Transverse colon (tissue), 4 donors: ENCODE results near the gene BEST2. TPM values are rescaled to one million over a fixed set of nuclear protein-coding genes. Genes with fewer than 3 reads are reported as not detected.

Experiments used
- DNase-seq: peaks from one replicate; pipeline ENCODE4 v3.0.0-alpha.2; 2019
- H3K27ac ChIP-seq, 4 donors: fragments of 200-600 bp; sonication (generic); 2 replicates each; pipeline ENCODE4 v1.5.1; 2016 to 2018; ENCODE audit warnings: inconsistent platforms in 4 of 4
- H3K27me3 ChIP-seq: fragments of 200-600 bp; sonication (generic); 2 replicates; pipeline ENCODE4 v1.5.1; 2017; ENCODE audit warnings: inconsistent platforms
- H3K36me3 ChIP-seq, 4 donors: fragments of 200-600 bp; sonication (generic); 2 replicates each; pipeline ENCODE4 v1.5.1; 2017 to 2019; ENCODE audit warnings: inconsistent platforms in 4 of 4
- H3K4me1 ChIP-seq, 4 donors: fragments of 200-600 bp; sonication (generic); 2 replicates each; pipeline ENCODE4 v1.5.1; 2017 to 2020; ENCODE audit warnings: inconsistent platforms in 4 of 4
- H3K4me3 ChIP-seq, 4 donors: fragments of 200-600 bp; sonication (generic); 1 replicate in 1 of 4; 2 replicates in 3 of 4; pipeline versions ENCODE4 v1.5.1 to v1.6.1; 2017 to 2019; ENCODE audit warnings: inconsistent platforms in 4 of 4
- H3K9me3 ChIP-seq, 2 donors: fragments of 200-600 bp; sonication (generic); 2 replicates each; pipeline ENCODE4 v1.5.1; 2017 to 2019; ENCODE audit warnings: inconsistent platforms in 2 of 2
- EP300 ChIP-seq: sonication (generic); formaldehyde crosslinking; IDR thresholded peaks from one replicate; pipeline ENCODE4 v1.6.1; 2017; ENCODE audit warnings: antibody characterized with exemption, low read depth
- POLR2A ChIP-seq: fragments of 450-650 bp; IDR thresholded peaks from one replicate; pipeline ENCODE4 v1.6.1; 2016; ENCODE audit warnings: antibody characterized with exemption, mild to moderate bottlenecking, moderate library complexity
- POLR2AphosphoS5 ChIP-seq, 3 donors: sonication (generic); formaldehyde crosslinking; IDR thresholded peaks; one replicate each; pipeline ENCODE4 v1.6.1; 2016; ENCODE audit warnings: antibody characterized with exemption in 3 of 3
- WGBS, 2 donors: methylation state at CpG; one replicate each; pipeline ENCODE4 v1.1.5; 2018; ENCODE audit warnings: low coverage in 1 of 2; 5-methylcytosine and 5-hydroxymethylcytosine counted together
- in situ Hi-C, 4 donors: fragments of 200-750 bp; cut with MboI; loops; one replicate each; pipeline versions ENCODE4 v1.15.0 to v1.15.1; 2017; ENCODE audit warnings: low sequenced_read_pairs in 3 of 4, low pct_ligation_motif_present in 1 of 4, low pct_unique_long_range_greater_than_20kb in 1 of 4
- intact Hi-C: fragments of 100-400 bp; cut with DNase I; formaldehyde crosslinking; loops from one replicate; pipeline ENCODE4 v1.15.1; 2023; ENCODE audit warnings: low total_unique reads
- total RNA-seq, 4 donors: library from RNA; depleted of rRNA; stranded (reverse); fragments of >200 nt; gene quantifications; one replicate each; pipeline ENCODE4 v1.1.0, GENCODE V29; 2016
- TF ChIP-seq, protein P1 (sequence below), 5 experiments: fragments of 200-600 bp in 3 of 5; fragments of 450-650 bp in 2 of 5; sonication (generic) in 3 of 5; IDR thresholded peaks; 1 replicate in 2 of 5; 2 replicates in 3 of 5; pipeline ENCODE4 v1.5.1; 2016 to 2017; ENCODE audit warnings: antibody characterized with exemption in 5 of 5, inconsistent platforms in 3 of 5, mild to moderate bottlenecking in 2 of 5, moderate library complexity in 1 of 5

Gene BEST2
- 100 to 1,000 TPM; 121 to 325 (median 141) TPM for total RNA-seq

- Histone ChIP-seq H3K4me3 (peak within 1 kb of the TSS in 3 of 4 donors; percentile 8 to 37 (median 18)), H3K27ac (peak within 1 kb of the TSS; percentile 38 to 60 (median 46)), H3K4me1 (peaks cover 0 to 5% (median 0%) of the 10 kb centered on the region in 4 donors), H3K27me3 (peaks cover 19% of the 10 kb centered on the region), H3K9me3 (no peaks in the 10 kb centered on the region), H3K36me3 (peaks cover 0 to 13% (median 7%) of the 10 kb centered on the region in 4 donors)
- peak; percentile 34 for TF ChIP-seq POLR2A
- TF ChIP-seq POLR2AphosphoS5 (IDR thresholded peaks at IDR 0.05) = peak in 2 of 3 donors; percentile 5 to 29
- TF ChIP-seq, protein P1, sequence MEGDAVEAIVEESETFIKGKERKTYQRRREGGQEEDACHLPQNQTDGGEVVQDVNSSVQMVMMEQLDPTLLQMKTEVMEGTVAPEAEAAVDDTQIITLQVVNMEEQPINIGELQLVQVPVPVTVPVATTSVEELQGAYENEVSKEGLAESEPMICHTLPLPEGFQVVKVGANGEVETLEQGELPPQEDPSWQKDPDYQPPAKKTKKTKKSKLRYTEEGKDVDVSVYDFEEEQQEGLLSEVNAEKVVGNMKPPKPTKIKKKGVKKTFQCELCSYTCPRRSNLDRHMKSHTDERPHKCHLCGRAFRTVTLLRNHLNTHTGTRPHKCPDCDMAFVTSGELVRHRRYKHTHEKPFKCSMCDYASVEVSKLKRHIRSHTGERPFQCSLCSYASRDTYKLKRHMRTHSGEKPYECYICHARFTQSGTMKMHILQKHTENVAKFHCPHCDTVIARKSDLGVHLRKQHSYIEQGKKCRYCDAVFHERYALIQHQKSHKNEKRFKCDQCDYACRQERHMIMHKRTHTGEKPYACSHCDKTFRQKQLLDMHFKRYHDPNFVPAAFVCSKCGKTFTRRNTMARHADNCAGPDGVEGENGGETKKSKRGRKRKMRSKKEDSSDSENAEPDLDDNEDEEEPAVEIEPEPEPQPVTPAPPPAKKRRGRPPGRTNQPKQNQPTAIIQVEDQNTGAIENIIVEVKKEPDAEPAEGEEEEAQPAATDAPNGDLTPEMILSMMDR (IDR thresholded peaks at IDR 0.05) = no peak
- no peak for TF ChIP-seq EP300
- intact Hi-C loops = no loop called here
- peak; percentile 37 for DNase-seq
- 26 to 36% methylated on average over 6 to 14 of the region's 14 CpGs for WGBS, 2 donors
- in situ Hi-C loops = loop anchor here in 1 of 4 donors (10.0 kb wide), 1 partner anchor 93 kb away; no protein-coding TSS in a partner anchor
Measured at GRCh38 chr19:12751635-12752034, at the start of gene BEST2. TSS of gene BEST2 (plus strand) at chr19:12751791. CDS start at chr19:12752593, 802 bp downstream.

DNA sequence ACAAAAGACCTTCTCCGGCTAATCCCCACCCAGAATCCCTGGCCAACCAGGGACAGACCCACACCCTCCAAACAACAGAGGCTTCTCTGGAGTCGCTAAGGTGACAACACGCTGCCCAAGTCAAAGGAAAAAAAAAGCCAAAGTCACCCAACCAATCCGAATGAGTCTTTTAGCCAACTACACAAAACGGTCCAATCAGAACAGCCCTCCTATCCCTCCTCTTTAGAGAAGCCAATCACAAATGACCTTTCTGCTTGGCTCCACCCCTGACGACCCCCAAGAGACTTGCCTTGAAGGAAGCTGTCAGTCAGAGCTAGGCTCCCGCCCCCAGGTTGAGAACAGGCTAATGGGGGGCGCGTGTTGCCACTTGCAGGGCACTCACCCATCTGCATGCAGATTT is 48.5 kb upstream of the BEST2 start:
- no peaks in the 10 kb centered on the region for H3K4me1 ChIP-seq
- H3K27me3 ChIP-seq = no peaks in the 10 kb centered on the region
- no peaks in the 10 kb centered on the region for H3K9me3 ChIP-seq
- intact Hi-C loops = no loop called here
- in situ Hi-C loops = no loop called here
- H3K4me3 ChIP-seq = no peak overlapping the region
- TF ChIP-seq POLR2AphosphoS5 (IDR thresholded peaks at IDR 0.05) (no peak), POLR2A (no peak), EP300 (no peak)
- TF ChIP-seq, protein P1 (IDR thresholded peaks at IDR 0.05) = no peak
- 76% methylated on average over 9 of the region's 9 CpGs; no CpG with 5 or more reads in 1 of the 2 donors for WGBS, 2 donors
- H3K27ac ChIP-seq = no peak overlapping the region
- peaks cover 0 to 67% (median 27%) of the 10 kb centered on the region in 4 donors for H3K36me3 ChIP-seq
- DNase-seq = no peak

GRCh38 chr19:12705169-12705568 is 46.4 kb upstream of the BEST2 start:
- Histone ChIP-seq H3K36me3 (peaks cover 0 to 86% (median 32%) of the 10 kb centered on the region in 4 donors), H3K4me1 (no peaks in the 10 kb centered on the region), H3K9me3 (no peaks in the 10 kb centered on the region), H3K4me3 (no peak overlapping the region), H3K27me3 (no peaks in the 10 kb centered on the region), H3K27ac (no peak overlapping the region)
- WGBS, 2 donors = 91 to 100% methylated on average over 6 to 13 of the region's 13 CpGs
- no peak for DNase-seq
- intact Hi-C loops (no loop called here), in situ Hi-C loops (no loop called here)
- TF ChIP-seq POLR2A = no peak
- TF ChIP-seq, protein P1 (IDR thresholded peaks at IDR 0.05) = no peak
- TF ChIP-seq EP300 = no peak
- no peak for TF ChIP-seq POLR2AphosphoS5 (IDR thresholded peaks at IDR 0.05)

GRCh38 chr19:12705654-12706331 is 45.8 kb upstream of the BEST2 start:
- Histone ChIP-seq H3K27ac (no peak overlapping the region), H3K27me3 (no peaks in the 10 kb centered on the region), H3K36me3 (peaks cover 0 to 90% (median 35%) of the 10 kb centered on the region in 4 donors), H3K4me3 (no peak overlapping the region), H3K4me1 (no peaks in the 10 kb centered on the region), H3K9me3 (no peaks in the 10 kb centered on the region)
- WGBS, 2 donors = 95% methylated on average over 27 of the region's 29 CpGs; no CpG with 5 or more reads in 1 of the 2 donors
- in situ Hi-C loops = no loop called here
- DNase-seq = no peak
- intact Hi-C loops = no loop called here
- TF ChIP-seq EP300 = no peak
- no peak for TF ChIP-seq POLR2AphosphoS5 (IDR thresholded peaks at IDR 0.05)
- no peak for TF ChIP-seq POLR2A
